ENCODE data around the gene MRTFA. TPM values are rescaled to one million over a fixed set of nuclear protein-coding genes. Genes with fewer than 3 reads are reported as not detected.

The MRTFA gene
- total and polyA plus RNA-seq, 4 donors, result 7.5 to 22.0 (median 9.6) TPM

DNA sequence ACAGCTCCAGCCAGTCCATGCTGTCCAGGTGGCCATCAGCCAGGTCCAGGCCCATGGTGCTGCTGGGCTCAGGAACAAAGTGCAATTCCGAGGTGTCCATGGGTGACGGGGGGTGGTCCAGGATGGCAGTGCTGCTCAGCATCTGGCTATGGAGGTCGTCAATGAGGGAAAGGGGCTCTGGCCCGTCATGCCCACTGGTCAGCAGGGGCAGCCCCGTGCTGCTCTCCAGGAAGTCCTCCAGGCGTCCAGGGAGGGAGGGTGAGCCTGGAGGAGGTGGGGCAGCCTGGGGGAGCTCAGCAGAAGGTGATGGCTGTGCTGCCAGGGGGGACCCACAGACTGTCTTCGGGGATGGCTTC, 225.0 kb downstream of the MRTFA start:
- DNase-seq (ENCODE audit: low spot score), result no peak
- WGBS, result 91% methylated on average over 7 of the region's 7 CpGs
- H3K36me3 ChIP-seq (ENCODE audit: control insufficient read depth in 4 of 4, insufficient read depth in 3 of 4, low read depth in 1 of 4, low read length in 3 of 4), result peaks cover 9 to 41% (median 16%) of the 10 kb centered on the region in 4 donors
- no peaks in the 10 kb centered on the region for H3K27me3 ChIP-seq (ENCODE audit: control insufficient read depth in 4 of 4, insufficient read depth in 4 of 4, low read length in 3 of 4)
- H3K27ac ChIP-seq (ENCODE audit: low read depth in 1 of 2, low read length in 2 of 2), result no peak overlapping the region
- no peaks in the 10 kb centered on the region for H3K9me3 ChIP-seq (ENCODE audit: control insufficient read depth in 4 of 4, low read length in 3 of 4)
- H3K9ac ChIP-seq (ENCODE audit: low read depth in 1 of 2, low read length in 2 of 2), result no peak overlapping the region
- peaks cover 0 to 23% (median 17%) of the 10 kb centered on the region in 4 donors for H3K4me1 ChIP-seq (ENCODE audit: control insufficient read depth in 4 of 4, insufficient read depth in 4 of 4, low read length in 3 of 4)
- TF ChIP-seq, protein P1, sequence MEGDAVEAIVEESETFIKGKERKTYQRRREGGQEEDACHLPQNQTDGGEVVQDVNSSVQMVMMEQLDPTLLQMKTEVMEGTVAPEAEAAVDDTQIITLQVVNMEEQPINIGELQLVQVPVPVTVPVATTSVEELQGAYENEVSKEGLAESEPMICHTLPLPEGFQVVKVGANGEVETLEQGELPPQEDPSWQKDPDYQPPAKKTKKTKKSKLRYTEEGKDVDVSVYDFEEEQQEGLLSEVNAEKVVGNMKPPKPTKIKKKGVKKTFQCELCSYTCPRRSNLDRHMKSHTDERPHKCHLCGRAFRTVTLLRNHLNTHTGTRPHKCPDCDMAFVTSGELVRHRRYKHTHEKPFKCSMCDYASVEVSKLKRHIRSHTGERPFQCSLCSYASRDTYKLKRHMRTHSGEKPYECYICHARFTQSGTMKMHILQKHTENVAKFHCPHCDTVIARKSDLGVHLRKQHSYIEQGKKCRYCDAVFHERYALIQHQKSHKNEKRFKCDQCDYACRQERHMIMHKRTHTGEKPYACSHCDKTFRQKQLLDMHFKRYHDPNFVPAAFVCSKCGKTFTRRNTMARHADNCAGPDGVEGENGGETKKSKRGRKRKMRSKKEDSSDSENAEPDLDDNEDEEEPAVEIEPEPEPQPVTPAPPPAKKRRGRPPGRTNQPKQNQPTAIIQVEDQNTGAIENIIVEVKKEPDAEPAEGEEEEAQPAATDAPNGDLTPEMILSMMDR (IDR thresholded peaks at IDR 0.05; ENCODE audit: low read depth, low read length, missing input control), result no peak
- no peak for TF ChIP-seq RAD21 (IDR thresholded peaks at IDR 0.05)
- TF ChIP-seq, protein P2, sequence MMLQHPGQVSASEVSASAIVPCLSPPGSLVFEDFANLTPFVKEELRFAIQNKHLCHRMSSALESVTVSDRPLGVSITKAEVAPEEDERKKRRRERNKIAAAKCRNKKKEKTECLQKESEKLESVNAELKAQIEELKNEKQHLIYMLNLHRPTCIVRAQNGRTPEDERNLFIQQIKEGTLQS (IDR thresholded peaks at IDR 0.05), result no peak
- TF ChIP-seq YY1 (IDR thresholded peaks at IDR 0.05), result no peak
- TF ChIP-seq, protein P3, sequence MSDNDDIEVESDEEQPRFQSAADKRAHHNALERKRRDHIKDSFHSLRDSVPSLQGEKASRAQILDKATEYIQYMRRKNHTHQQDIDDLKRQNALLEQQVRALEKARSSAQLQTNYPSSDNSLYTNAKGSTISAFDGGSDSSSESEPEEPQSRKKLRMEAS (IDR thresholded peaks at IDR 0.05), result no peak
- TF ChIP-seq HNF4A (conservative IDR thresholded peaks at IDR 0.05), result no peak
- no peak for TF ChIP-seq RXRA (IDR thresholded peaks at IDR 0.05)
- TF ChIP-seq SP1 (IDR thresholded peaks at IDR 0.05), result no peak
- no peak for TF ChIP-seq GABPA (IDR thresholded peaks at IDR 0.05 in 1 of 2, conservative IDR thresholded peaks at IDR 0.05 in 1 of 2)
- no peak for TF ChIP-seq HNF4G (IDR thresholded peaks at IDR 0.05)
- TF ChIP-seq, protein P4, sequence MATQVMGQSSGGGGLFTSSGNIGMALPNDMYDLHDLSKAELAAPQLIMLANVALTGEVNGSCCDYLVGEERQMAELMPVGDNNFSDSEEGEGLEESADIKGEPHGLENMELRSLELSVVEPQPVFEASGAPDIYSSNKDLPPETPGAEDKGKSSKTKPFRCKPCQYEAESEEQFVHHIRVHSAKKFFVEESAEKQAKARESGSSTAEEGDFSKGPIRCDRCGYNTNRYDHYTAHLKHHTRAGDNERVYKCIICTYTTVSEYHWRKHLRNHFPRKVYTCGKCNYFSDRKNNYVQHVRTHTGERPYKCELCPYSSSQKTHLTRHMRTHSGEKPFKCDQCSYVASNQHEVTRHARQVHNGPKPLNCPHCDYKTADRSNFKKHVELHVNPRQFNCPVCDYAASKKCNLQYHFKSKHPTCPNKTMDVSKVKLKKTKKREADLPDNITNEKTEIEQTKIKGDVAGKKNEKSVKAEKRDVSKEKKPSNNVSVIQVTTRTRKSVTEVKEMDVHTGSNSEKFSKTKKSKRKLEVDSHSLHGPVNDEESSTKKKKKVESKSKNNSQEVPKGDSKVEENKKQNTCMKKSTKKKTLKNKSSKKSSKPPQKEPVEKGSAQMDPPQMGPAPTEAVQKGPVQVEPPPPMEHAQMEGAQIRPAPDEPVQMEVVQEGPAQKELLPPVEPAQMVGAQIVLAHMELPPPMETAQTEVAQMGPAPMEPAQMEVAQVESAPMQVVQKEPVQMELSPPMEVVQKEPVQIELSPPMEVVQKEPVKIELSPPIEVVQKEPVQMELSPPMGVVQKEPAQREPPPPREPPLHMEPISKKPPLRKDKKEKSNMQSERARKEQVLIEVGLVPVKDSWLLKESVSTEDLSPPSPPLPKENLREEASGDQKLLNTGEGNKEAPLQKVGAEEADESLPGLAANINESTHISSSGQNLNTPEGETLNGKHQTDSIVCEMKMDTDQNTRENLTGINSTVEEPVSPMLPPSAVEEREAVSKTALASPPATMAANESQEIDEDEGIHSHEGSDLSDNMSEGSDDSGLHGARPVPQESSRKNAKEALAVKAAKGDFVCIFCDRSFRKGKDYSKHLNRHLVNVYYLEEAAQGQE (IDR thresholded peaks at IDR 0.05), result no peak
- no peak for TF ChIP-seq FOXA1 (IDR thresholded peaks at IDR 0.05)
- TF ChIP-seq TAF1 (conservative IDR thresholded peaks at IDR 0.05), result no peak
- TF ChIP-seq EGR1 (IDR thresholded peaks at IDR 0.05; ENCODE audit: low read depth in 2 of 2), result no peak
- no peak for TF ChIP-seq FOXA2 (IDR thresholded peaks at IDR 0.05)
- no peak overlapping the region for H3K4me3 ChIP-seq (ENCODE audit: low read depth in 1 of 3, low read length in 3 of 3)

DNA sequence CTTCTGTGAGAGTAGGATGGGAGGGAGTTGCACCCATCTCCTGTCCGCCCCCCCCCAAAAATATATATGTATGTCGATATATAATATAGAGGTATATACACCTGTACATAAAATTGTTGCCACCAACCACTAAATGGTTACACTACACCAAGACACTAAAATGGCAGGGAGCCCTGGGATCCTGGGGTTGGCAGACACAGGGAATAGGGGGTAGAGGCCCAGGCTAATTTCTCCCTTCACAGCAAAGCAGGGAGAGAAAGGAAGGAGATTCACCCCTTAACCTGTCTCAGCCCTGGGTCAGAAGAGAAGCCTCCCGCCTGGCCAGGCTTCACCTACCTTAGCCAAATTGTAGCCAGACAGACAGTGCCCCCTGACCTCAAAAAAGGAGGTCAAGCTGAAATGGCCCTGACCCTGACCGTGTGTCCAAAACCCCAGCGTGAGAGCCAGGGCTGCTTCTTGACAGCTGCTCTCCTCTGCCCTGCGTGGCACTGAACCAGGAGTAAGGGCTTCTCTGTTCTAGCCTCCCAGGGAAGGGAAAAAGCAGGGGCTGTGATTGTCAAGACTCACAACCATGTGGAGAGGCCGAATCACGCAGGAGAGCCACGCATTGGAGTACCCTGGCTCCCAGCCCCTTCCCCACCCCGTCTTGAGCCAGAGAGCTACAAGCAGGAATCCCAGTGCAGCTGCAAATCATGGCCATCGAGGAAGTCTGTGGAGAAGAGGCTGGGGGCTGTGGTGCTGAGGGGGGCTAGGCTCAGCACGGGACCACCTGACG, 225.6 kb downstream of the MRTFA start:
- DNase-seq (ENCODE audit: low spot score), result no peak
- Histone ChIP-seq H3K4me3 (ENCODE audit: low read depth in 1 of 3, low read length in 3 of 3) (no peak overlapping the region), H3K27ac (ENCODE audit: low read depth in 1 of 2, low read length in 2 of 2) (no peak overlapping the region), H3K9me3 (ENCODE audit: control insufficient read depth in 4 of 4, low read length in 3 of 4) (no peaks in the 10 kb centered on the region), H3K36me3 (ENCODE audit: control insufficient read depth in 4 of 4, insufficient read depth in 3 of 4, low read depth in 1 of 4, low read length in 3 of 4) (peaks cover 11 to 43% (median 18%) of the 10 kb centered on the region in 4 donors), H3K9ac (ENCODE audit: low read depth in 1 of 2, low read length in 2 of 2) (no peak overlapping the region), H3K27me3 (ENCODE audit: control insufficient read depth in 4 of 4, insufficient read depth in 4 of 4, low read length in 3 of 4) (no peaks in the 10 kb centered on the region), H3K4me1 (ENCODE audit: control insufficient read depth in 4 of 4, insufficient read depth in 4 of 4, low read length in 3 of 4) (peaks cover 0 to 23% (median 17%) of the 10 kb centered on the region in 4 donors)
- no peak for TF ChIP-seq RAD21 (IDR thresholded peaks at IDR 0.05)
- TF ChIP-seq NR2F2 (IDR thresholded peaks at IDR 0.05), result peak; percentile 56
- peak; percentile 63 to 84 for TF ChIP-seq RXRA (IDR thresholded peaks at IDR 0.05)
- TF ChIP-seq, protein P4 (IDR thresholded peaks at IDR 0.05), result no peak
- peak; percentile 17 to 44 for TF ChIP-seq HNF4A (conservative IDR thresholded peaks at IDR 0.05)
- WGBS, result 73% methylated on average over 13 of the region's 13 CpGs
